DMS114 treated with DMSO at 0.1 percent for 48 hours (cell line): Measurements from ENCODE around the gene KRTAP10-12.

Experiments
- DNase-seq: peaks from one replicate; lab custom pipeline; 2025; ENCODE audit not compliant: unreplicated experiment; lab: John Stamatoyannopoulos, UW

The KRTAP10-12 gene

DNA sequence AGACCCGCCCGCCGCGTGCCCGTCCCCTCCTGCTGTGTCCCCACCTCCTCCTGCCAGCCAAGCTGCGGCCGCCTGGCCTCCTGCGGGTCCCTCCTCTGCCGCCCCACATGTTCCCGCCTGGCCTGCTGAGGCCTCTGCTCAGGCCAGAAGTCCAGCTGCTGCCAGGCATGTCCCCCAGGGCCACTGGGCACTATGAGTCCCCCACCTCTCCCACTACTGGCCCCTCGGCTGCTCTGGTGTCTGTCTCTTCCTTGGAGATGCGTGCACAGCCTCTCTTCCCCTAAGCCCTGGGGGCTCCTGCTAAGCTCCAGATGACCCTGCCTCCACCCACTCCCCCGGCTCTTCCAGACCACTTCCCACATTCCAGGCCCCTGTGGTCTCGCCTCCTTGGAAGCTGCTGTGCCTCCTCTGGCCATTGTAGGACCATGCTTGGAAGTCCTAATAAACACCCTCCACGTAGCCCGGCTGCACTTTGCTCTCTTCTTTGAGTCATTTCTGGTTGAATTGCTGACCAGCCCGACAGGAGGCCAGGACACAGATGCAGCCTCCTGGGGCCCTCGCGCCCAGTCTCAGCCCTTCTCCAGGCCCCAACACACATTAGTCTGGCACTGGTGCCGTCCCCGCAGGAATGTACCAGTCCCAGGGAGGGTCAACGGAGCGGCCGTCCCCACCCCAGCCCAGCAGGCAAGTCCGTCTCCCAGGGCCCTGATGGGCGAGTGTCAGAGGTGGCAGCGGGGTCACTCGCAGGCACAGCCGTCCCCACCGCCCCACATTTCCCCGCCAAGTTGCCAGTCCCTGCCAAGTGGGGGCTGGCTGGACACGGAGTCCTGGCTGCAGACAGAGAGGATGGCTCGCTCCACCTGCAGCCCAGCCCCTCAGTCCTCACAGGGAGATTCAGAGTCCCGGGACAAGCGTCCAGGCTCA, 1.1 kb downstream of the KRTAP10-12 start:
- no peak for DNase-seq

DNA sequence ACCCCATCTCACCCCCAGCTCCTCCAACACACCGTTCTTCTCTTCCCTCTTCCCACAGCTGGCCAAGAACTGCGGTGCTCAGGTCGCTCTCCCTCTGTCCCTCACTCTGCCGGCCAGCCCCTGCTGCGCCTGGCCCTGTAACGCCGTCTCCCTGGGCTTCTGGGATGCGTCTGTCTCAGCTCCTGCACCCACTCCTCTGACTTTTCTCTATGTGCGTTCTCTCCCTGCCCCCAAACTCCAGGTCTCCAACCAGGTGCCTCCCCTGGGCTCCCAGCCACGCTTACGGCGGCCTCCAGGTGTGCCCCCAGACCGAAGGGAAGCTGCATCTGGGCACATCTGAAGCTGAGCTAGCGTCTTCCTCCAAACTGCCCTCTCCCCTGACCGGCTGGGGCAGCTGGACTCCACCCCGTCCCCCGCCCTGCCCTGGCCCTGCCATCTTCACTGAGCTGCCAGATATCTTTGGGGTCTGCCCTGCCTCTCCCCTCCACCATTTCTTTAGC, 2.6 kb downstream of the KRTAP10-12 start:
- DNase-seq, result no peak

- DNase-seq, result no peak
Observed at GRCh38 chr21:44700101-44701022, 3.4 kb downstream of the KRTAP10-12 start.

DNA sequence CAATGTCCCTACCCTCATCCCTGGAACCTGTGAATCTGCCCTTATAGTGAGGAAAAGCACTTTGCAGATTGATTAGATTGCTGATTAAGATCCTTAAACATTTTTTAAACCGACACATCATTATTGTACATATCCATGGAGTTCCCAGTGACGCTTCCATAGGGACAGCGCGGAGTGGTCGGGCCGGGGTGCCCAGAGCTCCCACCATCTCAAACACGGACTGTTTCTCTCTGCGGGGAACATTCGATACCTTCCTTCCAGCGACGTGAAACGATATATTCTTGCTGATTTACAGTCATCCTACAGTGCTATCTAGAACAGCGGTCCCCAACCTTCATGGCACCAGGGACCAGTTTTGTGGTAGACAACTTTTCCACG, 4.0 kb downstream of the KRTAP10-12 start:
- no peak for DNase-seq

DNA sequence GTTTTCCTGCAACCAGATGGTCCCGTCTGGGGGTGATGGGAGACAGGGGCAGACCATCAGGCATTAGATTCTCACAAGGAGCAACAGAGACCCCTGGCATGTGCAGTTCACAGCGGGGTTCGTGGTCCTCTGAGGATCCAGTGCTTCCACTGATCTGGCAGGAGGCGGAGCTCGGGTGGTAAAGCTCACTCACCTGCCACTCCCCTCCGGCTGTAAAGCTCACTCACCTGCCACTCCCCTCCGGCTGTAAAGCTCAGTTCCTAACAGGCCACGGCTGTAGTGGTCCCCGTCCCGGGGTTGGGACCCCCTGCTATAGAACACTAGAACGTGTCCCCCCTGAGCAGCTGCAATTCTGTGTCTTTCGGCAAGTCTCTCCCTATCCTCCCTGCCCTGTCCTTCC, 4.6 kb downstream of the KRTAP10-12 start:
- DNase-seq, result no peak

- DNase-seq, result no peak
Observed at GRCh38 chr21:44702111-44702972, 5.4 kb downstream of the KRTAP10-12 start.

GRCh38 chr21:44702973-44703730, 6.2 kb downstream of the KRTAP10-12 start:
- DNase-seq, result no peak

- no peak for DNase-seq
Observed at GRCh38 chr21:44703731-44704635, 7.0 kb downstream of the KRTAP10-12 start.

DNA sequence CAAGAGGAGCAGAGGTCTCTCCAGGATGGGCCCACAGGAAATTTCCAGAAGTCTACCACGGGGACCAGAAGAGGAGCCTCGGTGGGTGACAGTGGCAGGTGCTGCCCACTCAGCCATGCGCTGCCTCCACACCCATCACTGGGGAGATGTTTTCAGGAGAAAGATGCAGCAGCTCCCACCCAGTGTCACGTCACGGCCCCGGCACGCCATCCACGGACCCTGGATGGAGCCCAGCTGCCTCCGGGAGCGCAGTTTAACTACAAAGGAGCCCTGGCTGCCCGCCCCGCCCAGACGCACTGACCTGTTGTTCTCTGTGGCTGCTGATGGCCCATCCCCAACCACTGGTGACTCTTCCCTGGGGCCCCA, 7.6 kb downstream of the KRTAP10-12 start:
- DNase-seq, result no peak

DNA sequence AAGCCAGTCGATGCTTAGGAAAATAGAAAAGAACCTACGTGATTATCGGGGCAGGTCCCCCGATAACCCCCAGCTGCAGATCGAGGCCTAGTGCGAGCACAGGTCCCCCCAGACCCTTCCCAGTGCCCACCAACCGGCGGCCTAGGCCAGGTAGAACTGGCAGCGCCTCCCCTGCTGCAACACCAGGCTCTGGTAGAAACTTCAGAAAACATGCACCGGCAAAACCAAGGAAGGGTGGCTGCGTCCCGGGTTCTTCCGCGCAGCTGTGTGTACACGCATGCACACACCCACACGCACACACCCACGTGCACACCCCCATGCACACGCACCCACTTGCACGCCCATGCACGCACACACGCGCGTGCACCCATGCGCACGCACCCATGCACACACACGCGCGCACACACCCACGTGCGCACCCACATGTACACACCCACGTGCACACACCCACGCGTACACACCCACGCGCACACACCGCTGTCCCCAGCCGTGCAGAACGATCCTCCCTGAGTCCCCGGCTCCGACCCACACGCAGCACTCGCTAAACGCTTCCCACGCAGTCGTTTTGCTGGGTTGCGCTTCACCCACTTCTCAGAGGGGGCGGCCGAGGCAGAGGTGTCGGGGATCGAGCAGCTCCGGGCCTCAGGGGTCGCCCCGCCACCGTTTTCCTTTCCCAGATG, 9.2 kb downstream of the KRTAP10-12 start:
- no peak for DNase-seq

- no peak for DNase-seq
Observed at GRCh38 chr21:44706706-44707581, 10.0 kb downstream of the KRTAP10-12 start.

DNA sequence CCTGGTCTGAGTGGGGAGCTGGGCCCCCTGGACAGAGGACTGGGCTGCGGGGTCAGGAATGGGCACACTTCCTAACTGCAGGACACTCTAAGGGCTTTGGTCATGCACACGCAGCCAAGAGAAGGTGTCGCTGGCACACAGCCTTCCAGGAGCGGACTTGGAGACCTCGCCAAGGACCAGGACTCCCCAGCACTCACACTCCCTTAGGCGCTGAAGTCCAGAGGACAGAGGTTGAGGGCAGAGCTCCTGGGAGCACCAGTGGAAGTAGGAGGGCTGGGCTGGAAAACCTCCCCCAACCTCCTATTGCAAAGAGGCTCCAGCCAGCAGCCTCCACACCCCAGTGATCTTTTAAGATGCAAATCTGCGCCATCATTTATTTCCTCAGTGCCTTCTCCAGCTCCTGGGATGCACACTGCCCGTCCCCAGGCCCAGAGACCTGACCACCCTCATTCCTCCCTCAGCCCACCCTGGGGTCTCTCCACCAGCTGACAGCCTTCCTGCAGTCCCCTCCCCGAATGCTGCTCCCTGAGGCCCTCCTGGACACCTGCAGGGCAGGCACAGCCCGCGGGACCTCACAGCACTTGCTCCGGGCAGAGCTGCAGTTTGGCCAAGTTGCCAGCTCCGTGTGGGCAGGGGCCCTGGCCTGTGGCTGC, 11.4 kb downstream of the KRTAP10-12 start:
- DNase-seq, result no peak

GRCh38 chr21:44708866-44709425, 12.0 kb downstream of the KRTAP10-12 start:
- DNase-seq, result no peak

DNA sequence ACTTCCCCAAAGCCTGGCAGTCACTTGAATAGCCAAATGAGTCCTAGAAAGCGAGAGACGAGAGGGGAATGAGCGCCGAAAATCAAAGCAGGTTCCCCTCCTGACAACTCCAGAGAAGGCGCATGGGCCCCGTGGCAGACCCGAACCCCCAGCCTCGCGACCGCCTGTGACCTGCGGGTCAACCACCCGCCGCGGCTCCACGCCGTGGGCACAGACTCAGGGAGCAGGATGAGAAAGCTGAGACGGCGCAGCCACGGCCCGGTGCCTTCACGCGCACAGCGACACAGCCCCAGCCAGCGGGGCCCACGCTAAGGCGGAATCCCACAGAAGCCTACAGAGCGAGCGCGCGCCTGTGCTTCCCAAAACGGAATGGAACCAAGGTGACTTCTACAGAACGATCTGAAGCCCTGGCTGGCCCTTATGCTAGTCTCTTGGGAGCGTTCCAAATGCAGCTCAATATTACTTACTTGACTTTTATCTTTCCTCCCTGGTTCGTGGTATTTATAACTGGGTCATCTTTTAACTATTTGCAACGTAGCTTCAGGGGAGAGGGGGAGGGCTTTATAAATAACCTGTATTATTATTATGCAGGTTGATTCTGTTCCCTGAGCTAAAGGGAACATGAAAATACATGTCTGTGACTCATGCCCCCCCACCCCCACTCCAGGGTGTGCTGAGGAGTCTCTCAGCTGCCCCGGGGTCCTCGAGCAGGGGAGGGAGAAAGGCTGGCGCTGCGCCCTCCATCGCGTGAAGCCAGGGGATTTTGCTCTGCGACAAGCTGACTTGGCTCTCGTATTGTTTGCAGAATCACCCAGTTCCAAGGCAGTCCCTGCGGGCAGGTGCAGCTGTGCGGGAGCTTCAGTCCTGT, 12.7 kb downstream of the KRTAP10-12 start:
- no peak for DNase-seq

DNA sequence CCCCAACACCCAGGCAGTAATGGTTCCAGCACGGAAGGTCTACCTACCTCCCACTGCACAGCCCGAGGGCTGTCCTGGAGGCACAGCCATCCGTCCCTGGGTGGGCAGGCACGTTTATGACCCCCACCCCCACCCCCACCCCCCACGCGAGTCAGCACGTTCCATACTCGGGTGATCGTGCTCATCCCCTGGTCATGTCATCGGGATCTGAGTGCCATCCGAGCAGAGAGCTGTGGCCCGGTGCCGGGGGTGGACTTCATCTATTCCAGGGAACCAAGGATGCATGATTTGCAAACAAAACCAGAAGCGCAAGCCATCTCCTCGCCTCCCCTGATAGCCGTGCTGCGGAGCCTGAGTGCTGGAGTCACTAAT, 13.3 kb downstream of the KRTAP10-12 start:
- no peak for DNase-seq
